Upper lobe of left lung (tissue), 4 donors: ENCODE data around the gene MMP12.

Experiments
- CTCF ChIP-seq, 6 experiments: fragments of 450-650 bp in 4 of 6; fragments of 200-600 bp in 2 of 6; sonication (generic) in 2 of 6; IDR thresholded peaks; one replicate each; pipeline ENCODE4 v1.5.1; 2016 to 2019; ENCODE audit warnings: antibody characterized with exemption in 6 of 6
- EP300 ChIP-seq, 4 donors: sonication (generic); formaldehyde crosslinking; IDR thresholded peaks; one replicate each; pipeline ENCODE4 v1.5.1; 2017; ENCODE audit warnings: antibody characterized with exemption in 4 of 4, control low read depth in 2 of 4
- POLR2A ChIP-seq, 4 donors: fragments of 450-650 bp; IDR thresholded peaks; one replicate each; pipeline ENCODE4 v1.5.1; 2016 to 2017; ENCODE audit warnings: antibody characterized with exemption in 4 of 4, mild to moderate bottlenecking in 2 of 4
- POLR2AphosphoS5 ChIP-seq, 2 donors: sonication (generic); formaldehyde crosslinking; IDR thresholded peaks; one replicate each; pipeline ENCODE4 v1.5.1; 2017; ENCODE audit warnings: antibody characterized with exemption in 2 of 2

GRCh38 chr11:102831489-102832440 is 43.0 kb downstream of the MMP12 start:
- TF ChIP-seq CTCF (IDR thresholded peaks at IDR 0.05) (peak in 2 of 6 experiments; percentile 16 to 23), POLR2A (IDR thresholded peaks at IDR 0.05) (no peak), EP300 (IDR thresholded peaks at IDR 0.05) (no peak), POLR2AphosphoS5 (IDR thresholded peaks at IDR 0.05) (no peak)
